HepG2 (cell line): Measurements from ENCODE around the gene CSDE1. TPM values are rescaled to one million over a fixed set of nuclear protein-coding genes. Genes with fewer than 3 reads are reported as not detected.

Experiments used
- HDAC1 ChIP-seq: sonication (generic); formaldehyde crosslinking; IDR thresholded peaks from 2 replicates; pipeline ENCODE4 v1.5.1; 2020; ENCODE audit warnings: mild to moderate bottlenecking, missing genetic modification reagents
- HMG20B ChIP-seq: conservative IDR thresholded peaks from 2 replicates; pipeline ENCODE4 v1.6.1; 2016; ENCODE audit warnings: missing genetic modification reagents, missing compliant biosample characterization
- KDM4B ChIP-seq: sonication (generic); formaldehyde crosslinking; IDR thresholded peaks from 2 replicates; pipeline ENCODE4 v1.4.0; 2020; ENCODE audit warnings: missing genetic modification reagents
- KIAA2018 ChIP-seq: sonication (generic); formaldehyde crosslinking; IDR thresholded peaks from 2 replicates; pipeline ENCODE4 v1.5.0; 2020; ENCODE audit warnings: mild to moderate bottlenecking, missing genetic modification reagents, borderline replicate concordance
- PAWR ChIP-seq: sonication (generic); formaldehyde crosslinking; IDR thresholded peaks from 2 replicates; pipeline ENCODE4 v1.4.0; 2020; ENCODE audit warnings: missing genetic modification reagents, mild to moderate bottlenecking, borderline replicate concordance
- PCBP1 ChIP-seq: fragments of 200-400 bp; formaldehyde crosslinking; IDR thresholded peaks from 2 replicates; pipeline ENCODE4 v1.6.1; 2017; ENCODE audit warnings: mild to moderate bottlenecking, low read depth, low read length, borderline replicate concordance
- ZFP1 ChIP-seq: IDR thresholded peaks from 2 replicates; pipeline ENCODE4 v1.6.1; 2016
- ZNF234 ChIP-seq: sonication (generic); formaldehyde crosslinking; conservative IDR thresholded peaks from 2 replicates; pipeline ENCODE4 v1.5.1; 2020; ENCODE audit warnings: mild to moderate bottlenecking, missing genetic modification reagents
- ZNF451 ChIP-seq: sonication (generic); formaldehyde crosslinking; IDR thresholded peaks from 2 replicates; pipeline ENCODE4 v1.5.0; 2020; ENCODE audit warnings: mild to moderate bottlenecking, missing genetic modification reagents
- ZNF512 ChIP-seq: sonication (generic); formaldehyde crosslinking; IDR thresholded peaks from 2 replicates; pipeline ENCODE4 v1.4.0; 2020; ENCODE audit warnings: mild to moderate bottlenecking, missing genetic modification reagents
- ZNF569 ChIP-seq: sonication (generic); formaldehyde crosslinking; IDR thresholded peaks from 2 replicates; pipeline ENCODE4 v1.5.0; 2020; ENCODE audit warnings: mild to moderate bottlenecking, missing genetic modification reagents, moderate library complexity, borderline replicate concordance
- polyA plus RNA-seq, 8 experiments: library from polyadenylated mRNA; depleted of rRNA in 3 of 8; stranded (reverse) in 7 of 8; unstranded in 1 of 8; fragments of >200 nt; fragmentation: Illumina TruSeq in 4 of 8; extraction: Trizol in 4 of 8; gene quantifications; 2 replicates each; pipeline versions ENCODE4 v1.2.1 to v1.2.3, GENCODE V29; 2011 to 2016; ENCODE audit warnings: low read depth in 4 of 8, missing spikeins in 1 of 8, mixed read lengths in 1 of 8; ENCODE audit not compliant: insufficient read depth in 1 of 8
- total RNA-seq, 5 experiments: library from RNA; depleted of rRNA; stranded (reverse); fragments of >200 nt; fragmentation: Illumina TruSeq; extraction: Trizol; gene quantifications; 2 replicates each; pipeline ENCODE4 v1.2.3, GENCODE V29; 2016; ENCODE audit warnings: low read depth in 1 of 5
- TF ChIP-seq, protein P1 (sequence below): sonication (generic); formaldehyde crosslinking; IDR thresholded peaks from 2 replicates; pipeline ENCODE4 v1.5.0; 2020; ENCODE audit warnings: missing genetic modification reagents
- TF ChIP-seq, protein P2 (sequence below): sonication (generic); formaldehyde crosslinking; IDR thresholded peaks from 2 replicates; pipeline ENCODE4 v1.4.0; 2020; ENCODE audit warnings: low read depth, mild to moderate bottlenecking, missing genetic modification reagents

The CSDE1 gene
- total and polyA plus RNA-seq, 2 of the 13 experiments (the other 11 are each of a cell fraction or from before 2014, with no cell fraction given), result 150 to 313 TPM

GRCh38 chr1:114670083-114671010 is 87.4 kb downstream of the CSDE1 start (continued):
- TF ChIP-seq KIAA2018 (CRISPR knock-in tag), result no peak
- TF ChIP-seq ZFP1, result no peak
- no peak for TF ChIP-seq HDAC1
- TF ChIP-seq ZNF451 (CRISPR knock-in tag), result no peak
- no peak for TF ChIP-seq ZNF234 (CRISPR knock-in tag)
- TF ChIP-seq, protein P1, sequence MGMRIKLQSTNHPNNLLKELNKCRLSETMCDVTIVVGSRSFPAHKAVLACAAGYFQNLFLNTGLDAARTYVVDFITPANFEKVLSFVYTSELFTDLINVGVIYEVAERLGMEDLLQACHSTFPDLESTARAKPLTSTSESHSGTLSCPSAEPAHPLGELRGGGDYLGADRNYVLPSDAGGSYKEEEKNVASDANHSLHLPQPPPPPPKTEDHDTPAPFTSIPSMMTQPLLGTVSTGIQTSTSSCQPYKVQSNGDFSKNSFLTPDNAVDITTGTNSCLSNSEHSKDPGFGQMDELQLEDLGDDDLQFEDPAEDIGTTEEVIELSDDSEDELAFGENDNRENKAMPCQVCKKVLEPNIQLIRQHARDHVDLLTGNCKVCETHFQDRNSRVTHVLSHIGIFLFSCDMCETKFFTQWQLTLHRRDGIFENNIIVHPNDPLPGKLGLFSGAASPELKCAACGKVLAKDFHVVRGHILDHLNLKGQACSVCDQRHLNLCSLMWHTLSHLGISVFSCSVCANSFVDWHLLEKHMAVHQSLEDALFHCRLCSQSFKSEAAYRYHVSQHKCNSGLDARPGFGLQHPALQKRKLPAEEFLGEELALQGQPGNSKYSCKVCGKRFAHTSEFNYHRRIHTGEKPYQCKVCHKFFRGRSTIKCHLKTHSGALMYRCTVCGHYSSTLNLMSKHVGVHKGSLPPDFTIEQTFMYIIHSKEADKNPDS, result no peak
- TF ChIP-seq PCBP1, result no peak
- TF ChIP-seq ZNF512 (CRISPR knock-in tag), result no peak
- TF ChIP-seq HMG20B (CRISPR knock-in tag), result no peak
- no peak for TF ChIP-seq PAWR (CRISPR knock-in tag)
- no peak for TF ChIP-seq ZNF569 (CRISPR knock-in tag)
- TF ChIP-seq KDM4B, result no peak; the same call in 1 of the 2 replicates
- TF ChIP-seq, protein P2, sequence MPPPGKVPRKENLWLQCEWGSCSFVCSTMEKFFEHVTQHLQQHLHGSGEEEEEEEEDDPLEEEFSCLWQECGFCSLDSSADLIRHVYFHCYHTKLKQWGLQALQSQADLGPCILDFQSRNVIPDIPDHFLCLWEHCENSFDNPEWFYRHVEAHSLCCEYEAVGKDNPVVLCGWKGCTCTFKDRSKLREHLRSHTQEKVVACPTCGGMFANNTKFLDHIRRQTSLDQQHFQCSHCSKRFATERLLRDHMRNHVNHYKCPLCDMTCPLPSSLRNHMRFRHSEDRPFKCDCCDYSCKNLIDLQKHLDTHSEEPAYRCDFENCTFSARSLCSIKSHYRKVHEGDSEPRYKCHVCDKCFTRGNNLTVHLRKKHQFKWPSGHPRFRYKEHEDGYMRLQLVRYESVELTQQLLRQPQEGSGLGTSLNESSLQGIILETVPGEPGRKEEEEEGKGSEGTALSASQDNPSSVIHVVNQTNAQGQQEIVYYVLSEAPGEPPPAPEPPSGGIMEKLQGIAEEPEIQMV (CRISPR knock-in tag), result peak; percentile 15; the same call in 1 of the 2 replicates
